Mammary epithelial cell (primary cell): Measurements from ENCODE around the gene UBE3D.

Source experiments
- EZH2 ChIP-seq: IDR thresholded peaks from 2 replicates; pipeline ENCODE4 v1.6.1; 2012; ENCODE audit warnings: low read length, inconsistent platforms, borderline replicate concordance
- TF ChIP-seq, protein P1 (sequence below), 2 donors: IDR thresholded peaks in 1 of 2; conservative IDR thresholded peaks in 1 of 2; 2 replicates each; pipeline ENCODE4 v1.5.1; 2011 to 2012; ENCODE audit warnings: inconsistent platforms in 2 of 2, low read length in 2 of 2, mild to moderate bottlenecking in 2 of 2, control low read depth in 1 of 2, low read depth in 1 of 2; ENCODE audit not compliant: insufficient read depth in 1 of 2; ENCODE audit errors: extremely low read depth in 1 of 2

DNA sequence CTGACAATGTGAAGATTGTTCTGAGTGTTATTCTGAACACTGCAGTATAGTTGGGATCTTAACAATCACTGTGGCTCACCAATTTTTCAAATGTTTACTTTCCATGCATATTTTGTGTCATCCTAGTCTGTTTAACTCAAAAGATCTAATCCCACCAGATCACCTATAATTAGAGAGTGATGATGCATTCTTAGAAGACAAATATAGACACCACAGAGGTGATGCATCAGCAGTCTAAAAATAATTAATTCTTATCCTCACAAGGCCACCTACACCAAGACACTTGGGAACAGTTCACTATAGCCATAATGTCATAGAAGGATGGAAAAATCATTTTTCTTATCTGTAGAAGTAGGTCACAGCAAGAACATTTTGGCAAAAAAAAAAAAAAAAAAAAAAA, 154.8 kb downstream of the UBE3D start:
- TF ChIP-seq, protein P1, sequence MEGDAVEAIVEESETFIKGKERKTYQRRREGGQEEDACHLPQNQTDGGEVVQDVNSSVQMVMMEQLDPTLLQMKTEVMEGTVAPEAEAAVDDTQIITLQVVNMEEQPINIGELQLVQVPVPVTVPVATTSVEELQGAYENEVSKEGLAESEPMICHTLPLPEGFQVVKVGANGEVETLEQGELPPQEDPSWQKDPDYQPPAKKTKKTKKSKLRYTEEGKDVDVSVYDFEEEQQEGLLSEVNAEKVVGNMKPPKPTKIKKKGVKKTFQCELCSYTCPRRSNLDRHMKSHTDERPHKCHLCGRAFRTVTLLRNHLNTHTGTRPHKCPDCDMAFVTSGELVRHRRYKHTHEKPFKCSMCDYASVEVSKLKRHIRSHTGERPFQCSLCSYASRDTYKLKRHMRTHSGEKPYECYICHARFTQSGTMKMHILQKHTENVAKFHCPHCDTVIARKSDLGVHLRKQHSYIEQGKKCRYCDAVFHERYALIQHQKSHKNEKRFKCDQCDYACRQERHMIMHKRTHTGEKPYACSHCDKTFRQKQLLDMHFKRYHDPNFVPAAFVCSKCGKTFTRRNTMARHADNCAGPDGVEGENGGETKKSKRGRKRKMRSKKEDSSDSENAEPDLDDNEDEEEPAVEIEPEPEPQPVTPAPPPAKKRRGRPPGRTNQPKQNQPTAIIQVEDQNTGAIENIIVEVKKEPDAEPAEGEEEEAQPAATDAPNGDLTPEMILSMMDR (conservative IDR thresholded peaks at IDR 0.05 in 1 of 2, IDR thresholded peaks at IDR 0.05 in 1 of 2; ENCODE audit: extremely low read depth in 1 of 2, insufficient read depth in 1 of 2, low read depth in 1 of 2, low read length in 2 of 2): no peak
- no peak for TF ChIP-seq EZH2
